ENCODE results near the gene RNF113B. TPM values are rescaled to one million over a fixed set of nuclear protein-coding genes. Genes with fewer than 3 reads are reported as not detected.

The RNF113B gene
- total and polyA plus RNA-seq, 2 of the 4 experiments (the other 2 are of a cell fraction), result not detected

GRCh38 chr13:98212763-98213162 lies 35.7 kb upstream of the RNF113B start:
- dilution Hi-C loops (cut with HindIII; ENCODE audit: low sequenced_read_pairs, unreplicated experiment), result no loop called here
- no CpG with 5 or more reads among the region's 5 CpGs for WGBS, 2 experiments (ENCODE audit: extremely low coverage in 2 of 2, insufficient read length in 1 of 2)

More at GRCh38 chr13:98212763-98213162, 35.7 kb upstream of the RNF113B start:
- H3K56ac ChIP-seq (ENCODE audit: extremely low read depth, insufficient read depth, low read length), result no peak overlapping the region
- peaks cover 41% of the 10 kb centered on the region for H3K4me1 ChIP-seq (ENCODE audit: control insufficient read depth, insufficient read depth, low read length)
- peak overlapping the region; percentile 82 for H4K91ac ChIP-seq (ENCODE audit: insufficient read depth, low read depth, low read length)
- H3K14ac ChIP-seq (replicated peaks; ENCODE audit: low read depth, low read length), result 0 out of 2 replicates have a peak overlapping the region, but pooled peaks have one; percentile 86
- DNase-seq (no peak), ATAC-seq (ENCODE audit: low read depth) (no peak)
- peaks cover 12% of the 10 kb centered on the region for H4K20me1 ChIP-seq (ENCODE audit: insufficient read depth, low read length)
- H3K27ac ChIP-seq (ENCODE audit: insufficient read depth, low read length), result peak overlapping the region; percentile 52; the same call in 1 of the 2 replicates
- peak overlapping the region; percentile 76 for H2BK5ac ChIP-seq (ENCODE audit: low read depth, low read length, poor library complexity, severe bottlenecking)
- peaks cover 50 to 89% of the 10 kb centered on the region in 2 experiments; a peak in 3 of 4 replicates for H3K79me1 ChIP-seq (ENCODE audit: low read depth in 1 of 2, low read length in 2 of 2)
- 0 out of 2 replicates have a peak overlapping the region, but pooled peaks have one; percentile 22 for H3K18ac ChIP-seq (ENCODE audit: low read depth, low read length)
- peak overlapping the region in 1 of 2 experiments; percentile 19; a peak in 1 of 4 replicates for H4K8ac ChIP-seq (ENCODE audit: low read depth in 2 of 2, low read length in 2 of 2)
- peaks cover 14% of the 10 kb centered on the region for H3K36me3 ChIP-seq (ENCODE audit: control insufficient read depth, insufficient read depth, low read length)
- no peaks in the 10 kb centered on the region for H3K27me3 ChIP-seq (ENCODE audit: control insufficient read depth, insufficient read depth, low read length)
- H3K9me3 ChIP-seq (ENCODE audit: control insufficient read depth, insufficient read depth, low read length), result no peaks in the 10 kb centered on the region
- H2BK15ac ChIP-seq (ENCODE audit: low read depth, low read length), result no peak overlapping the region; the same call in 2 of the 3 replicates
- no peak for TF ChIP-seq RFX5 (IDR thresholded peaks at IDR 0.05; ENCODE audit: low read depth, low read length)
- TF ChIP-seq POLR2A (IDR thresholded peaks at IDR 0.05; ENCODE audit: low read depth, low read length), result no peak
- no peak for TF ChIP-seq MXI1 (IDR thresholded peaks at IDR 0.05; ENCODE audit: borderline replicate concordance, low read depth, low read length)
- TF ChIP-seq BHLHE40 (IDR thresholded peaks at IDR 0.05; ENCODE audit: low read depth, low read length), result no peak
- TF ChIP-seq RCOR1 (IDR thresholded peaks at IDR 0.05; ENCODE audit: insufficient replicate concordance, low read length), result no peak
- no peak for TF ChIP-seq FOS (IDR thresholded peaks at IDR 0.05; ENCODE audit: low read depth, low read length)
- BruUV-seq (replicated peaks), result no TSS peak
- no peak overlapping the region for H2AFZ ChIP-seq (replicated peaks; ENCODE audit: low read length, poor library complexity)
- H3K4me2 ChIP-seq (ENCODE audit: low read depth, low read length), result no peak overlapping the region
- no peak overlapping the region for H3K4me3 ChIP-seq (ENCODE audit: insufficient read depth, low read depth, low read length)
- CTCF ChIA-PET, result interaction anchor here (0.5 kb wide), 1 partner anchor 64 kb away, joined by 3 read pairs; no protein-coding TSS in a partner anchor
- POLR2A ChIA-PET (ENCODE audit: unreplicated experiment), result no interaction called here
- H3K9ac ChIP-seq (ENCODE audit: low read depth, low read length), result no peak overlapping the region
- peak overlapping the region; percentile 89 for H3K4ac ChIP-seq (ENCODE audit: low read depth, low read length)
- H2BK120ac ChIP-seq (ENCODE audit: low read depth, low read length), result peak overlapping the region; percentile 86; the same call in 1 of the 2 replicates
- 0 out of 2 replicates have a peak overlapping the region, but pooled peaks have one; percentile 51 for H2BK20ac ChIP-seq (ENCODE audit: low read depth, low read length)
- no peak overlapping the region for H2AK9ac ChIP-seq (replicated peaks; ENCODE audit: low read depth, low read length, poor library complexity)
- in situ Hi-C loops (cut with MboI; ENCODE audit: low sequenced_read_pairs), result no loop called here
- H4K5ac ChIP-seq (ENCODE audit: low read depth, low read length), result no peak overlapping the region
- H3K23ac ChIP-seq (ENCODE audit: low read depth, low read length), result peak overlapping the region; percentile 45; the same call in 1 of the 2 replicates
- H2AK5ac ChIP-seq (ENCODE audit: low read depth, low read length), result peak overlapping the region; percentile 89
- intact Hi-C loops (cut with micrococcal nuclease), result loop anchor here (5.0 kb wide), 1 partner anchor 160 kb away; no protein-coding TSS in a partner anchor
- H3K9me1 ChIP-seq (ENCODE audit: insufficient read depth, low read length), result peaks cover 33% of the 10 kb centered on the region
